Brain microvascular endothelial cell (primary cell): Measurements from ENCODE around the gene AGBL4.

Experiments used
- DNase-seq: peaks from one replicate; pipeline ENCODE4 v3.0.0-alpha.2; 2020
- H3K27ac ChIP-seq: fragments of 250-450 bp; sonication (Bioruptor Pico); 2 replicates; pipeline ENCODE4 v1.5.1; 2020; ENCODE audit warnings: mild to moderate bottlenecking, moderate library complexity
- H3K27me3 ChIP-seq: fragments of 250-450 bp; sonication (Bioruptor Pico); replicated peaks from 2 replicates; pipeline ENCODE4 v1.5.1; 2020; ENCODE audit warnings: mild to moderate bottlenecking
- H3K36me3 ChIP-seq: fragments of 250-450 bp; sonication (Bioruptor Pico); replicated peaks from 2 replicates; pipeline ENCODE4 v1.5.1; 2020; ENCODE audit warnings: mild to moderate bottlenecking
- H3K4me3 ChIP-seq: 2 replicates; pipeline ENCODE4 v1.5.1; 2011; ENCODE audit warnings: low read depth, mild to moderate bottlenecking, control low read depth, low read length, moderate library complexity
- CTCF ChIP-seq: IDR thresholded peaks from 2 replicates; pipeline ENCODE4 v1.5.1; 2011; ENCODE audit warnings: low read depth, mild to moderate bottlenecking, moderate library complexity, low read length, control low read depth, inconsistent platforms; ENCODE audit errors: missing control alignments
- in situ Hi-C: cut with HindIII; loops from 2 replicates; pipeline ENCODE4 v1.10.0; 2017; ENCODE audit warnings: low sequenced_read_pairs, low pct_ligation_motif_present

The AGBL4 gene

GRCh38 chr1:49622877-49623276 lies 400.9 kb downstream of the AGBL4 start:
- in situ Hi-C loops: no loop called here
- H3K27ac ChIP-seq: no peak overlapping the region
- no peak for TF ChIP-seq CTCF
- H3K36me3 ChIP-seq: no peaks in the 10 kb centered on the region
- no peak overlapping the region for H3K4me3 ChIP-seq
- DNase-seq: no peak
- no peaks in the 10 kb centered on the region for H3K27me3 ChIP-seq

- in situ Hi-C loops: no loop called here
- TF ChIP-seq CTCF: no peak
Measured at GRCh38 chr1:49606082-49606481, 417.7 kb downstream of the AGBL4 start.

GRCh38 chr1:49597436-49597835 lies 426.3 kb downstream of the AGBL4 start:
- H3K36me3 ChIP-seq: no peaks in the 10 kb centered on the region
- no peak for DNase-seq
- in situ Hi-C loops: no loop called here
- no peak for TF ChIP-seq CTCF
- H3K27me3 ChIP-seq: no peaks in the 10 kb centered on the region
- no peak overlapping the region for H3K4me3 ChIP-seq
- H3K27ac ChIP-seq: no peak overlapping the region

More at GRCh38 chr1:49606082-49606481, 417.7 kb downstream of the AGBL4 start:
- no peak for DNase-seq
- Histone ChIP-seq H3K27me3 (no peaks in the 10 kb centered on the region), H3K36me3 (no peaks in the 10 kb centered on the region), H3K27ac (no peak overlapping the region), H3K4me3 (no peak overlapping the region)

- DNase-seq: no peak
- H3K27me3 ChIP-seq: no peaks in the 10 kb centered on the region
- TF ChIP-seq CTCF: no peak
- in situ Hi-C loops: no loop called here
- no peak overlapping the region for H3K27ac ChIP-seq
- no peaks in the 10 kb centered on the region for H3K36me3 ChIP-seq
- no peak overlapping the region for H3K4me3 ChIP-seq
Measured at GRCh38 chr1:49576327-49576901, 447.3 kb downstream of the AGBL4 start.

GRCh38 chr1:49556676-49557234 lies 467.0 kb downstream of the AGBL4 start:
- TF ChIP-seq CTCF: no peak
- DNase-seq: no peak
- in situ Hi-C loops: no loop called here
- Histone ChIP-seq H3K36me3 (no peaks in the 10 kb centered on the region), H3K4me3 (no peak overlapping the region), H3K27ac (no peak overlapping the region), H3K27me3 (no peaks in the 10 kb centered on the region)

- in situ Hi-C loops: no loop called here
- no peak overlapping the region for H3K4me3 ChIP-seq
- no peak for DNase-seq
- H3K27me3 ChIP-seq: no peaks in the 10 kb centered on the region
- no peaks in the 10 kb centered on the region for H3K36me3 ChIP-seq
- no peak for TF ChIP-seq CTCF
- H3K27ac ChIP-seq: no peak overlapping the region
Measured at GRCh38 chr1:49552101-49552500, 471.7 kb downstream of the AGBL4 start.
